A549 (cell line): ENCODE measurements around the gene SLC26A5. TPM values are rescaled to one million over a fixed set of nuclear protein-coding genes. Genes with fewer than 3 reads are reported as not detected.
"Not testable (repeated sequence)": the region's sequence is repeated elsewhere in the genome, so short reads cannot be mapped to it uniquely, and the experiment has no call there.

Experiments
- ATAC-seq, 2 experiments: fragments of 200-7000 bp in 1 of 2; fragments of >200 bp in 1 of 2; cut with Nextera tagmentation in 1 of 2; cut with Tn5 transposase in 1 of 2; 3 replicates each; pipeline versions ENCODE4 v1.8.0 to v1.9.1; 2018 to 2020; ENCODE audit warnings: mild to moderate bottlenecking in 1 of 2, moderate library complexity in 1 of 2
- CTCF ChIA-PET: fragments of 300-600 bp; sonication (Branson Sonifier 250); formaldehyde crosslinking; extraction: SDS; loops from one replicate; lab custom pipeline; 2021; ENCODE audit warnings: antibody characterized with exemption, inconsistent platforms; lab: Yijun Ruan, JAX
- POLR2A ChIA-PET: fragments of 350-600 bp; formaldehyde crosslinking; extraction: SDS; loops from one replicate; lab custom pipeline; 2021; ENCODE audit warnings: antibody characterized with exemption, inconsistent platforms; lab: Yijun Ruan, JAX
- DNase-seq, 2 experiments: peaks; one replicate each; pipeline versions ENCODE4 v3.0.0 to v3.0.0-alpha.2; 2011 to 2016; ENCODE audit warnings: low read depth in 1 of 2, low spot score in 1 of 2
- FAIRE-seq: peaks from 2 replicates; lab custom pipeline; 2011; peaks lifted over from hg19 to GRCh38; lab: Jason Lieb, UNC
- H3K27ac ChIP-seq, 2 experiments: fragments of >200 bp; sonication (Bioruptor Twin); formaldehyde crosslinking; 3 replicates each; pipeline ENCODE4 v1.5.1; 2016 to 2017
- H3K4me1 ChIP-seq: fragments of >200 bp; sonication (Bioruptor Twin); formaldehyde crosslinking; 3 replicates; pipeline ENCODE4 v1.6.1; 2016
- H3K4me2 ChIP-seq: fragments of >200 bp; sonication (Bioruptor Twin); formaldehyde crosslinking; 3 replicates; pipeline ENCODE4 v1.6.1; 2016
- H3K4me3 ChIP-seq: fragments of >200 bp; sonication (Bioruptor Twin); formaldehyde crosslinking; 3 replicates; pipeline ENCODE4 v1.5.1; 2016
- H3K9me3 ChIP-seq: fragments of >200 bp; sonication (Bioruptor Twin); formaldehyde crosslinking; 3 replicates; pipeline ENCODE4 v1.6.1; 2016
- EP300 ChIP-seq, 2 experiments: fragments of >200 bp; sonication (Bioruptor Twin); formaldehyde crosslinking; IDR thresholded peaks; 2 replicates in 1 of 2; 3 replicates in 1 of 2; pipeline ENCODE4 v1.6.1; 2016 to 2017
- HDAC2 ChIP-seq: fragments of 200-600 bp; sonication (generic); IDR thresholded peaks from 2 replicates; pipeline ENCODE4 v1.6.1; 2016
- HOXB5 ChIP-seq: fragments of 250-450 bp; sonication (Bioruptor Pico); IDR thresholded peaks from 2 replicates; pipeline ENCODE4 v1.5.0; 2020; ENCODE audit warnings: mild to moderate bottlenecking, moderate library complexity
- JUNB ChIP-seq: fragments of >200 bp; sonication (Bioruptor Twin); formaldehyde crosslinking; IDR thresholded peaks from 2 replicates; pipeline ENCODE4 v1.6.1; 2016
- KDM1A ChIP-seq: fragments of 200-600 bp; sonication (generic); IDR thresholded peaks from 2 replicates; pipeline ENCODE4 v1.6.1; 2016; ENCODE audit warnings: low read depth, mild to moderate bottlenecking
- KDM5A ChIP-seq: fragments of 200-600 bp; sonication (generic); IDR thresholded peaks from 2 replicates; pipeline ENCODE4 v1.6.1; 2016; ENCODE audit warnings: antibody characterized with exemption, mild to moderate bottlenecking
- MAFK ChIP-seq: fragments of 450-650 bp; IDR thresholded peaks from 2 replicates; pipeline ENCODE4 v1.6.1; 2014; ENCODE audit not compliant: partially characterized antibody
- MYC ChIP-seq: IDR thresholded peaks from 2 replicates; pipeline ENCODE4 v1.6.1; 2012; ENCODE audit warnings: mild to moderate bottlenecking, inconsistent platforms, low read length, improper control_type of control experiment, borderline replicate concordance
- NFE2L2 ChIP-seq: fragments of 150-350 bp; conservative IDR thresholded peaks from 2 replicates; pipeline ENCODE4 v1.6.1; 2014; ENCODE audit warnings: low read length
- PHF8 ChIP-seq: fragments of 200-600 bp; sonication (generic); IDR thresholded peaks from 2 replicates; pipeline ENCODE4 v1.6.1; 2016; ENCODE audit warnings: low read depth, mild to moderate bottlenecking, antibody characterized with exemption, moderate library complexity, borderline replicate concordance
- POLR2A ChIP-seq: IDR thresholded peaks from 2 replicates; pipeline ENCODE4 v1.6.1; 2012; ENCODE audit warnings: mild to moderate bottlenecking, low read length
- POLR2AphosphoS2 ChIP-seq: conservative IDR thresholded peaks from 2 replicates; pipeline ENCODE4 v1.6.1; 2012; ENCODE audit warnings: low read length, improper control_type of control experiment, inconsistent platforms
- SREBF2 ChIP-seq: fragments of 450-650 bp; IDR thresholded peaks from 2 replicates; pipeline ENCODE4 v1.6.1; 2014; ENCODE audit warnings: mild to moderate bottlenecking, moderate library complexity
- TP53 ChIP-seq: fragments of 250-450 bp; sonication (Bioruptor Pico); IDR thresholded peaks from 2 replicates; pipeline ENCODE4 v1.5.0; 2021; ENCODE audit warnings: mild to moderate bottlenecking, moderate library complexity
- ZC3H11A ChIP-seq: fragments of 450-650 bp; IDR thresholded peaks from 2 replicates; pipeline ENCODE4 v1.6.1; 2014; ENCODE audit warnings: antibody characterized with exemption, mild to moderate bottlenecking
- WGBS: methylation state at CpG from one replicate; pipeline ENCODE4 v1.1.6; 2017; ENCODE audit errors: missing lambda C conversion rate; 5-methylcytosine and 5-hydroxymethylcytosine counted together
- polyA plus RNA-seq, 4 experiments: library from polyadenylated mRNA; depleted of rRNA in 3 of 4; stranded (reverse); fragments of >200 nt; fragmentation: RNase III in 1 of 4; extraction: RNeasy Plus Mini Kit Qiagen cat#74134 plus additional on column Dnase treatment in 1 of 4; gene quantifications; 2 replicates in 3 of 4; 3 replicates in 1 of 4; pipeline ENCODE4 v1.2.3, GENCODE V29; 2011 to 2017
- TF ChIP-seq, protein P1 (sequence below): fragments of 200-600 bp; sonication (generic); IDR thresholded peaks from 2 replicates; pipeline ENCODE4 v1.6.1; 2016; ENCODE audit warnings: antibody characterized with exemption, mild to moderate bottlenecking, moderate library complexity
- TF ChIP-seq, protein P2 (sequence below): fragments of 150-350 bp; IDR thresholded peaks from 2 replicates; pipeline ENCODE4 v1.6.1; 2014; ENCODE audit warnings: low read depth, mild to moderate bottlenecking, low read length
- TF ChIP-seq, protein P3 (sequence below): fragments of >200 bp; sonication (Bioruptor Twin); formaldehyde crosslinking; IDR thresholded peaks from 3 replicates; pipeline ENCODE4 v1.6.1; 2016
- TF ChIP-seq, protein P4 (sequence below): IDR thresholded peaks from 2 replicates; pipeline ENCODE4 v1.6.1; 2012; ENCODE audit warnings: low read depth, borderline replicate concordance
- TF ChIP-seq, protein P5 (sequence below): fragments of 450-650 bp; IDR thresholded peaks from 2 replicates; pipeline ENCODE4 v1.6.1; 2014; ENCODE audit warnings: antibody characterized with exemption
- TF ChIP-seq, protein P6 (sequence below): fragments of 250-450 bp; sonication (Bioruptor Pico); IDR thresholded peaks from 2 replicates; pipeline ENCODE4 v1.5.0; 2020; ENCODE audit warnings: low read depth, mild to moderate bottlenecking, moderate library complexity
- TF ChIP-seq, protein P7 (sequence below): IDR thresholded peaks from 2 replicates; pipeline ENCODE4 v1.6.1; 2012

SLC26A5 gene
- polyA plus RNA-seq, 2 of the 4 experiments (the other 2 are of a cell fraction) = not detected

DNA sequence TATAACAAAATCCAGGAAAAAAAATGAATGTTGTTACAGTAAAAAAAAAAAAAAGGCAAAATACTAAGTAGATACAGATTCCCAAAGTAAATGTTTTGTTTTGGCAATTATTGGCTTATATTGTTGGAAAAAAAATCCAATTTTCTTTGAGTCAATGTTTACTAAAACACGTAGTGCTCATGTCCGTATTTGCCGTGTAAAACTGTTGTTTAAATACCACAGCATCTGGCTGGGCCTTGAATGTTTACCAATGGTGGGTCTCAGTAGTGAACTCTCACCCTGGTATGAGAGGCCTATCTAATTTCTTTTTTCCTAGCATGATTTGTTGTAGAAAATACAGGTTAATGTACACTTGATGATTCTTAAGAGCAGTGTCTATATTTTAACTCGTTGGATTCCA is 41.4 kb upstream of the SLC26A5 start (continued):
- TF ChIP-seq, protein P1, sequence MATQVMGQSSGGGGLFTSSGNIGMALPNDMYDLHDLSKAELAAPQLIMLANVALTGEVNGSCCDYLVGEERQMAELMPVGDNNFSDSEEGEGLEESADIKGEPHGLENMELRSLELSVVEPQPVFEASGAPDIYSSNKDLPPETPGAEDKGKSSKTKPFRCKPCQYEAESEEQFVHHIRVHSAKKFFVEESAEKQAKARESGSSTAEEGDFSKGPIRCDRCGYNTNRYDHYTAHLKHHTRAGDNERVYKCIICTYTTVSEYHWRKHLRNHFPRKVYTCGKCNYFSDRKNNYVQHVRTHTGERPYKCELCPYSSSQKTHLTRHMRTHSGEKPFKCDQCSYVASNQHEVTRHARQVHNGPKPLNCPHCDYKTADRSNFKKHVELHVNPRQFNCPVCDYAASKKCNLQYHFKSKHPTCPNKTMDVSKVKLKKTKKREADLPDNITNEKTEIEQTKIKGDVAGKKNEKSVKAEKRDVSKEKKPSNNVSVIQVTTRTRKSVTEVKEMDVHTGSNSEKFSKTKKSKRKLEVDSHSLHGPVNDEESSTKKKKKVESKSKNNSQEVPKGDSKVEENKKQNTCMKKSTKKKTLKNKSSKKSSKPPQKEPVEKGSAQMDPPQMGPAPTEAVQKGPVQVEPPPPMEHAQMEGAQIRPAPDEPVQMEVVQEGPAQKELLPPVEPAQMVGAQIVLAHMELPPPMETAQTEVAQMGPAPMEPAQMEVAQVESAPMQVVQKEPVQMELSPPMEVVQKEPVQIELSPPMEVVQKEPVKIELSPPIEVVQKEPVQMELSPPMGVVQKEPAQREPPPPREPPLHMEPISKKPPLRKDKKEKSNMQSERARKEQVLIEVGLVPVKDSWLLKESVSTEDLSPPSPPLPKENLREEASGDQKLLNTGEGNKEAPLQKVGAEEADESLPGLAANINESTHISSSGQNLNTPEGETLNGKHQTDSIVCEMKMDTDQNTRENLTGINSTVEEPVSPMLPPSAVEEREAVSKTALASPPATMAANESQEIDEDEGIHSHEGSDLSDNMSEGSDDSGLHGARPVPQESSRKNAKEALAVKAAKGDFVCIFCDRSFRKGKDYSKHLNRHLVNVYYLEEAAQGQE = no peak
- TF ChIP-seq KDM1A (no peak), MYC (no peak), HOXB5 (CRISPR knock-in tag) (no peak), MAFK (no peak), SREBF2 (no peak)
- TF ChIP-seq, protein P2, sequence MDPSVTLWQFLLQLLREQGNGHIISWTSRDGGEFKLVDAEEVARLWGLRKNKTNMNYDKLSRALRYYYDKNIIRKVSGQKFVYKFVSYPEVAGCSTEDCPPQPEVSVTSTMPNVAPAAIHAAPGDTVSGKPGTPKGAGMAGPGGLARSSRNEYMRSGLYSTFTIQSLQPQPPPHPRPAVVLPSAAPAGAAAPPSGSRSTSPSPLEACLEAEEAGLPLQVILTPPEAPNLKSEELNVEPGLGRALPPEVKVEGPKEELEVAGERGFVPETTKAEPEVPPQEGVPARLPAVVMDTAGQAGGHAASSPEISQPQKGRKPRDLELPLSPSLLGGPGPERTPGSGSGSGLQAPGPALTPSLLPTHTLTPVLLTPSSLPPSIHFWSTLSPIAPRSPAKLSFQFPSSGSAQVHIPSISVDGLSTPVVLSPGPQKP = no peak
- TF ChIP-seq, protein P3, sequence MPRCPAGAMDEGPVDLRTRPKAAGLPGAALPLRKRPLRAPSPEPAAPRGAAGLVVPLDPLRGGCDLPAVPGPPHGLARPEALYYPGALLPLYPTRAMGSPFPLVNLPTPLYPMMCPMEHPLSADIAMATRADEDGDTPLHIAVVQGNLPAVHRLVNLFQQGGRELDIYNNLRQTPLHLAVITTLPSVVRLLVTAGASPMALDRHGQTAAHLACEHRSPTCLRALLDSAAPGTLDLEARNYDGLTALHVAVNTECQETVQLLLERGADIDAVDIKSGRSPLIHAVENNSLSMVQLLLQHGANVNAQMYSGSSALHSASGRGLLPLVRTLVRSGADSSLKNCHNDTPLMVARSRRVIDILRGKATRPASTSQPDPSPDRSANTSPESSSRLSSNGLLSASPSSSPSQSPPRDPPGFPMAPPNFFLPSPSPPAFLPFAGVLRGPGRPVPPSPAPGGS = no peak

DNA sequence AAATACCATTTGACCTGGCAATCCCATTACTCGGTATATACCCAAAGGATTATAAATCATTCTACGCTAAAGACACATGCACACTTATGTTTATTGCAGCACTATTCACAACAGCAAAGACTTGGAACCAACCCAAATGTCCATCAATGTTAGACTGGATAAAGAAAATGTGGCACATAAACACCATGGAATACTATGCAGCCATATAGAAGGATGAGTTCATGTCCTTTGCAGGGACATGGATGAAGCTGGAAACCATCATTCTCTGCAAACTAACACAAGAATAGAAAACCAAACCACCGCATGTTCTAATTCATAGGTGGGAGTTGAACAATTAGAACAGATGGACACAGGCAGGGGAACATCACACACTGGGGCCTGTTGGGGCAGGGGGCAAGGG is 40.9 kb upstream of the SLC26A5 start:
- H3K27ac ChIP-seq, H3K4me1 ChIP-seq, POLR2A ChIA-PET, H3K9me3 ChIP-seq, H3K4me3 ChIP-seq, DNase-seq, ATAC-seq, FAIRE-seq, H3K4me2 ChIP-seq: not testable (repeated sequence)
- 49% methylated on average over 3 of the region's 3 CpGs for whole genome bisulfite sequencing
- CTCF ChIA-PET = interaction anchor here (0.7 kb wide), 1 partner anchor 139 kb away, joined by 3 read pairs; no protein-coding TSS in a partner anchor

DNA sequence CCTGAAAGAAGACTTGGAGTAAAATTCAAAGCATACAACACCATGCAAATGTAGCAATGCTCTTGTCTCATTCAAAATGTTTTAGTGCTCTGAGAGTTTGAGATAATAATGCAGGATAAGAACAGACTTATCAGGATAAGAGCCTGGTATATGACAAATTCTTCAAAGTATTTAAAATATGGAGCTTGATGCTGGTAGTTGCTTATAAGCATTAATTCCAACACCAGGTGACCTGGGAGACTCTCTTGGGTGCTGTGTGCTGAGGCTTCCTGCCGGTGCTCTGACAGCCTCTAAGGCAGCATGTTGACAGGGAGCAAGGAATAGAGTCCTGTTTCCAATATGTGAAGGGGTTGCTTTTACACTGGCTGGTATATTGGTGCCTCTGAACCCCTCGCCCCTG is 34.8 kb upstream of the SLC26A5 start:
- Histone ChIP-seq H3K9me3 (no peaks in the 10 kb centered on the region), H3K4me3 (no peak overlapping the region), H3K4me2 (no peak overlapping the region), H3K4me1 (no peaks in the 10 kb centered on the region), H3K27ac (no peak overlapping the region)
- no peak for FAIRE-seq
- no peak for ATAC-seq
- no peak for DNase-seq
- ChIA-PET CTCF (no interaction called here), POLR2A (no interaction called here)
- 0% methylated on average over 2 of the region's 2 CpGs for WGBS
- TF ChIP-seq PHF8 (no peak), HDAC2 (no peak), TP53 (no peak), ZC3H11A (no peak), POLR2AphosphoS2 (no peak), JUNB (no peak), NFE2L2 (no peak), POLR2A (no peak), KDM5A (no peak), EP300 (IDR thresholded peaks at IDR 0.05) (no peak)
- TF ChIP-seq, protein P4, sequence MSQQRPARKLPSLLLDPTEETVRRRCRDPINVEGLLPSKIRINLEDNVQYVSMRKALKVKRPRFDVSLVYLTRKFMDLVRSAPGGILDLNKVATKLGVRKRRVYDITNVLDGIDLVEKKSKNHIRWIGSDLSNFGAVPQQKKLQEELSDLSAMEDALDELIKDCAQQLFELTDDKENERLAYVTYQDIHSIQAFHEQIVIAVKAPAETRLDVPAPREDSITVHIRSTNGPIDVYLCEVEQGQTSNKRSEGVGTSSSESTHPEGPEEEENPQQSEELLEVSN = no peak
- TF ChIP-seq, protein P5, sequence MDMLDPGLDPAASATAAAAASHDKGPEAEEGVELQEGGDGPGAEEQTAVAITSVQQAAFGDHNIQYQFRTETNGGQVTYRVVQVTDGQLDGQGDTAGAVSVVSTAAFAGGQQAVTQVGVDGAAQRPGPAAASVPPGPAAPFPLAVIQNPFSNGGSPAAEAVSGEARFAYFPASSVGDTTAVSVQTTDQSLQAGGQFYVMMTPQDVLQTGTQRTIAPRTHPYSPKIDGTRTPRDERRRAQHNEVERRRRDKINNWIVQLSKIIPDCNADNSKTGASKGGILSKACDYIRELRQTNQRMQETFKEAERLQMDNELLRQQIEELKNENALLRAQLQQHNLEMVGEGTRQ = no peak
- TF ChIP-seq, protein P2 = no peak
- TF ChIP-seq, protein P6, sequence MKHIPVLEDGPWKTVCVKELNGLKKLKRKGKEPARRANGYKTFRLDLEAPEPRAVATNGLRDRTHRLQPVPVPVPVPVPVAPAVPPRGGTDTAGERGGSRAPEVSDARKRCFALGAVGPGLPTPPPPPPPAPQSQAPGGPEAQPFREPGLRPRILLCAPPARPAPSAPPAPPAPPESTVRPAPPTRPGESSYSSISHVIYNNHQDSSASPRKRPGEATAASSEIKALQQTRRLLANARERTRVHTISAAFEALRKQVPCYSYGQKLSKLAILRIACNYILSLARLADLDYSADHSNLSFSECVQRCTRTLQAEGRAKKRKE (CRISPR knock-in tag) = no peak
- TF ChIP-seq, protein P7, sequence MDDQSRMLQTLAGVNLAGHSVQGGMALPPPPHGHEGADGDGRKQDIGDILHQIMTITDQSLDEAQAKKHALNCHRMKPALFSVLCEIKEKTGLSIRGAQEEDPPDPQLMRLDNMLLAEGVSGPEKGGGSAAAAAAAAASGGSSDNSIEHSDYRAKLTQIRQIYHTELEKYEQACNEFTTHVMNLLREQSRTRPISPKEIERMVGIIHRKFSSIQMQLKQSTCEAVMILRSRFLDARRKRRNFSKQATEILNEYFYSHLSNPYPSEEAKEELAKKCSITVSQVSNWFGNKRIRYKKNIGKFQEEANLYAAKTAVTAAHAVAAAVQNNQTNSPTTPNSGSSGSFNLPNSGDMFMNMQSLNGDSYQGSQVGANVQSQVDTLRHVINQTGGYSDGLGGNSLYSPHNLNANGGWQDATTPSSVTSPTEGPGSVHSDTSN = no peak
